GM19468 (cell line): ENCODE results near the gene PIK3C3.
"Not testable (repeated sequence)": the region's sequence is repeated elsewhere in the genome, so short reads cannot be mapped to it uniquely, and the experiment has no call there.

Experiments
- ATAC-seq: cut with Tn5 transposase; IDR thresholded peaks from one replicate; pipeline ENCODE4 v1.9.1; 2021; ENCODE audit warnings: mild to moderate bottlenecking, moderate library complexity, moderate number of reproducible peaks; ENCODE audit not compliant: unreplicated experiment; ENCODE audit errors: extremely low read depth

PIK3C3 gene

DNA sequence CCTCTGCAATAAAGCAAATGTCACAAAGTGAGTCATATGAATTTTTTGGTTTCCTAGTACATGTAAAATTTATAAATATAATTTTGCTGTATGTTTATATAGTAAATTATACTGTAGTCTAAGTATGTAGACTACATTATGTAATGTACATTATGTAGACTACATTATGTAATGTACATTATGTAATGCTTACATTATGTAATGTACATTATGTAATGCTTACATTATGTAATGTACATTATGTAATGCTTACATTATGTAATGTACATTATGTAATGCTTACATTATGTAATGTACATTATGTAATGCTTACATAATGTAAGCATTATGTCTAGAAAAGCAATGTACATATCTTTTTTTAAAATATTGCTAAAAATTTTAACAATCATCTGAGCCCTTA, 54.4 kb downstream of the PIK3C3 start:
- not testable (repeated sequence) for ATAC-seq

- peak; percentile 99 for ATAC-seq
Observed at GRCh38 chr18:42011053-42011452, 56.0 kb downstream of the PIK3C3 start.

GRCh38 chr18:42018831-42019230, 63.8 kb downstream of the PIK3C3 start:
- ATAC-seq: no peak

GRCh38 chr18:42024131-42024530, 69.1 kb downstream of the PIK3C3 start:
- ATAC-seq: no peak

DNA sequence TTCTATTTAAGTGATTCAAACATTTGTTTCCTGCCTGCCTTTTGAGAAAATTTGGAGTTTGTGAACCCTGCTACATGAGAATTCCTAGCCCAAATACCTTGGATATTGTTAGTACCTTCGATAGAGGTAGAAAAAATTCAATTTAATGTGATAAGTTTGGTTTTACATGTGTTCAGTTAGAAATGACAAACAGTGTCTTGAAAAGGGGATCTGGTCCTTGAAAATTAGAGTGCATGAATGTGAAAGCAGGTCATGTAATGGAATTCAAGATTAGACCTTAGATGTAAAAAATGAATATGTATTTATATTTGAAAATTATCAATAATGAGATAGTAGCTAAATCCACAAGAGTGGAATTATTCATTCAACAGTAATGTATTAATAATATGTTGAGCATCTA, 70.5 kb downstream of the PIK3C3 start:
- no peak for ATAC-seq

DNA sequence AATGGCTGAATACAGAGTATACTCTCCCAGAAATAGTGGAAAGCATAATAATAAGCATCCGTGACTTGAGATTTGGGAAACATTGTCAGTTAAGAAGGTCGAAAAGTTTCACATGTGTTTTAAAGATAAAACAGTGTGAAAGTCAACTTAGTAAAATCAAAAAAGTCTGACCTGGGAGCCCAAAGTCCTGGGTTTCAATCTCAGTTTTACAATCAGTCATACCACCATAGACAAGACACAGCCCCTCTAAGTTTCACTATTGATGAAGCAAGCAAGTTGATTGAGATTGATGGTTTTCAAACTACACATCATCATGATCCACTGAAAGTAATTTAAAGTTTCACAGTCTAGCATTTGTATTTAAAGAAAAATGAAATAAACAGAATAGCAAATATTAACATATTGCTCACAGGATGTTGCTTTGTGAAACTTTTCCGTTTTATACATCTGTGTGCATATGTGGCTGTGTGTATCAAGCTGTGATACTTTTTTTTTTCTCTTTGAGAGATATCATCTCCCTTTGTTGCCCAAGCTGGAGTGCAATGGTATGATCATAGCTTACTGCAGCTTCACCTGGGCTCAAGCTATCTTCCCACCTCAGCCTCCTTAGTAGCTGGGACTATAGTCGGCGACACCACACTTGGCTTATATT, 71.1 kb downstream of the PIK3C3 start:
- ATAC-seq: peak; percentile 71

- ATAC-seq: no peak
Observed at GRCh38 chr18:42028247-42028832, 73.3 kb downstream of the PIK3C3 start.

GRCh38 chr18:42029092-42029491, 74.1 kb downstream of the PIK3C3 start:
- ATAC-seq: no peak

DNA sequence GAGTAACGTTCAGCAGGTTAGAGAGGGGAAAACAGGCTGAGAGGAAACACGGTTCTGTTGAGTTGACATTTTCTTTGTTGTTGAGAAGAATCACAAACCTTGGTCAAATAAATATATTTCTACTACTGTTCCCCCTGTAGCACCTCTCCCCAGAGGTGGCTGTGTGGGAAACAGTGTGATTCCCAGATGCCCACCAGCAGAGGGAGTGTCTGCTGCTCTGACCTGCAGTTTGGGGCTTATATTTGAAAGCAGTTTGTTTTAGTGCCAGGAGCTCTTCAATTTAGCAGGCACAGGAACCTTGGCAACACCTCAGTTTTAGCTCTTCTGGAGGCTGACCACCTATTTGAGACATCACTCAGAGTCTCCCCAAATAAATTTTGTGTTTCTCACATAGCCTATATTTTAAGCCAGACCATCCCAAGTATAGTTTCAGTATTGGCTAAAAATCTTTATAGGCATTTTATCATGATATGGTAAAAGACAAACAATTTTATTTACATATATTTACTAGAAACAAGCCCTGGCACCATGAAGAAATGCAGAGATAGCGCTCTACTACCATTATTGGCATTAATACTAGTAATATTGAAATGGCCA, 75.7 kb downstream of the PIK3C3 start:
- no peak for ATAC-seq

- ATAC-seq: no peak
Observed at GRCh38 chr18:42032447-42032846, 77.4 kb downstream of the PIK3C3 start.

GRCh38 chr18:42033137-42033810, 78.2 kb downstream of the PIK3C3 start:
- ATAC-seq: no peak

DNA sequence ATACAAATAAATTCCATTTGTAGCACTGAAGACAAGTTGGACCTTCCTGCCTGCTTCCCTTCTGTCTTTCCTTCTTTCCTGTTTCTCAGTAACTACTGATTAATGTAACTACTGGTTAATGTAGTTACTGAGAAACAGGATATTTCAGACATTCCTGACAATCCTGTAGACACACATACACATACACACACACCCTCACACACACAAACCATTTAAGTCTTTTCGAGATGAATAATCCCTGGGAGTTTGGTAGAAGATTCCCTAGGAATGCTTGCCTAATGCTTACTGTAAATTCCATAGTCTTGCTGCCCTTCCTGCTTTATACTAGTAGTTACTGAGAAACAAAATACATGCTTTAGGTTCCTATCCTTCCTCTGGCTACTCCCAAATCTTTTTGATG, 83.9 kb downstream of the PIK3C3 start:
- ATAC-seq: no peak

GRCh38 chr18:42039396-42039795, 84.4 kb downstream of the PIK3C3 start:
- no peak for ATAC-seq

GRCh38 chr18:42041793-42042192, 86.8 kb downstream of the PIK3C3 start:
- no peak for ATAC-seq

- ATAC-seq: no peak
Observed at GRCh38 chr18:42045346-42045745, 90.3 kb downstream of the PIK3C3 start.

DNA sequence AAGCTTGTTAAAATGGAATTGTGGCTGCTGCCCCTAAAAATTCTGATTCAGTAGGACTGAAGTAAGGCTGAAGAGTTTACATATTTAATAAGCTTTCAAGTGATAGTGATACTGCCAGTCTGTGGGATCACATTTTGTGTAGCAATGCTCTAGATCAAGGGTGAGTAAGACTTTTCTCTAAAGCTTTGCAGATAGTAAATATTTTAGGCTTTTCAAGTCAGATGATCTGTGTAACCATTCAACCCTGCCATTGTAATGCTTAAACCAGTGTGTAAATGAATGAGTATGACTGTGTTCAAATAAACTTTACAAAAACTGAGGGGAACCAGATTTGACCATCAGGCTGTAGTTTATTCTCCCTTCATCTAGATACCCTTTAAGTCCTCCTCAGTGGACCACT, 92.7 kb downstream of the PIK3C3 start:
- no peak for ATAC-seq

DNA sequence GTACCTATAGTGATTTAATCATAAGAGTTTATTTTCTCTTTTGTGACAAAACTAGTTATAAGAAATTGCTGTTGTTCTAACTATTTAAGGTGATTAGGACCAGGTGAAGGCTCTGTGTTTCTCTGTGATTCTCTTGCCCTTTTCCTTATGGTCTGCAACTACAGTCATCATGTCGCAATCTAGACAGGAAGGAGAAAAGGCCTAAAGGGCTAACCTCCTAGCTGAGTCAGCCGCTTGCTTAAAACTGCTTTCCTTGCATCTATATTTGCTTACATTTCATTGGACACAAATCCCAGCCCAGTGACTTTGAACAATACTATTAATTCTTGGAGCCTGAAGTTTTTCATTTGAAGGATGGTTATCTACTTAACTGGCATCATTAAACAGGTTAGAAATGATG, 93.1 kb downstream of the PIK3C3 start:
- ATAC-seq: no peak

GRCh38 chr18:42049536-42049935, 94.5 kb downstream of the PIK3C3 start:
- ATAC-seq: not testable (repeated sequence)

DNA sequence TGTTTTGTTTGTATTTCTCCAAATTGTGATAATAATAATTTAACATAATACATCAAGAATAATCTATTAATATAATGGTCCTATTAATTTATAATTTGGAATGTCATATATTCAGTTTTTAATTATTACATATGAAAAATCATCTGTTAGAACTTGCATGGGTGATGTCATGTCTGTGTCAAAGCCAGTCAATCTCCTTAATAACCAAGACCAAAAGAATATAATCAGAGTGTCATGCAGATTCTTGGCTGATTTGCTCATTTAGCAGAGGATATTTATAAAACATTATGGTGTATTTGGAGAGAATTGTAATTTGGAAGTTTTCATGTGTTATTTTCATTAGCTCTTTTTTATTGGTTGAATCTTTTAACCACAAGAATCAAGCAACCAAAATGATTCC, 96.4 kb downstream of the PIK3C3 start:
- ATAC-seq: no peak

DNA sequence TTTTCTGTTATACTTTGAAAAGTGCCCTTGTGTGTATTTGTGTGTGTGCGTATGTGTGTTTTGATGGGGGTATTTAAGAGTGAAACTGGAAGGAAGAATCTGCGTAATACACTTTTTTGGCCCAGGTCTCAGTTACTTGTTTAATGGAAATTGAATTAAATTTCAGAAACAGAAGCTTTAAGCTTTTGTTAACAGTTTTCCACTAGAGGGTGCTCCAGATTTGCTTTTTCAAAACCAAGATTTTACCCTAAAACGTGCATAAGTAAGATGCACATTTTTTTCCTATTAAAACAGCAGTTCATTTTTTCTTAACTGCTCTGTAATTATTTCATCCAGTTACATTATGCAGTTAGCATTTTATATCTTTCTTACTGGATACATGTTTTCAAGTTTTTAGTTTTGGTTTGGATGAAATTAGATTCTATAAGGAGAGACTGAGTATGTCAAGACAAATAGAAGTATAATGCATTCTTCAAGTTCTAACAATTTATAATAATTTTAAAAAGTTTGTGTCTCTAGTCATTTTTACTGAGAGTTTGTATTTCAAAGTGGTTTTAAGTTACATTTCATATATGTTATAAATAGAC, 97.2 kb downstream of the PIK3C3 start:
- no peak for ATAC-seq

GRCh38 chr18:42053188-42053781, 98.3 kb downstream of the PIK3C3 start:
- ATAC-seq: peak; percentile 82
